Cerebellar cortex (tissue), 1 donor: ENCODE measurements around the gene RFTN2.
"Not testable (repeated sequence)": the region's sequence is repeated elsewhere in the genome, so short reads cannot be mapped to it uniquely, and the experiment has no call there.

Source experiments
- DNase-seq: peaks from one replicate; pipeline ENCODE4 v3.0.0-alpha.2; 2015; ENCODE audit warnings: low spot score

The RFTN2 gene

GRCh38 chr2:197675246-197675645 is at the start of gene RFTN2:
Gene RFTN2 (minus strand): TSS chr2:197675587. CDS start chr2:197675458, 129 bp downstream.
- no peak for DNase-seq

- DNase-seq, result no peak
Observed at GRCh38 chr2:197717863-197718262, 42.5 kb upstream of the RFTN2 start.

- DNase-seq, result no peak
Observed at GRCh38 chr2:197713271-197713670, 37.9 kb upstream of the RFTN2 start.

- no peak for DNase-seq
Observed at GRCh38 chr2:197711578-197711977, 36.2 kb upstream of the RFTN2 start.

GRCh38 chr2:197710424-197711042 is 35.1 kb upstream of the RFTN2 start:
- no peak for DNase-seq

GRCh38 chr2:197709140-197709539 is 33.8 kb upstream of the RFTN2 start:
- not testable (repeated sequence) for DNase-seq

GRCh38 chr2:197708331-197708730 is 32.9 kb upstream of the RFTN2 start:
- no peak for DNase-seq

- peak; percentile 74 for DNase-seq
Observed at GRCh38 chr2:197707316-197708213, 32.2 kb upstream of the RFTN2 start.

GRCh38 chr2:197706839-197707207 is 31.4 kb upstream of the RFTN2 start:
- peak; percentile 13 for DNase-seq

GRCh38 chr2:197705912-197706838 is 30.8 kb upstream of the RFTN2 start:
- DNase-seq, result peak; percentile 19

- peak; percentile 88 for DNase-seq
Observed at GRCh38 chr2:197705121-197705911, 29.9 kb upstream of the RFTN2 start, which contains the start of gene MARS2. Gene MARS2 (plus strand): TSS chr2:197705369. CDS start chr2:197705406, 37 bp downstream.

- DNase-seq, result no peak
Observed at GRCh38 chr2:197704434-197705120, 29.2 kb upstream of the RFTN2 start.

- DNase-seq, result no peak
Observed at GRCh38 chr2:197700960-197701359, 25.6 kb upstream of the RFTN2 start.

GRCh38 chr2:197699724-197700123 is 24.3 kb upstream of the RFTN2 start:
- not testable (repeated sequence) for DNase-seq

GRCh38 chr2:197696571-197696970 is 21.2 kb upstream of the RFTN2 start:
- not testable (repeated sequence) for DNase-seq

- DNase-seq, result not testable (repeated sequence)
Observed at GRCh38 chr2:197695971-197696370, 20.6 kb upstream of the RFTN2 start.

- not testable (repeated sequence) for DNase-seq
Observed at GRCh38 chr2:197695206-197695605, 19.8 kb upstream of the RFTN2 start.

- DNase-seq, result no peak
Observed at GRCh38 chr2:197677483-197677882, 2.1 kb upstream of the RFTN2 start.

- no peak for DNase-seq
Observed at GRCh38 chr2:197677056-197677455, 1.7 kb upstream of the RFTN2 start.

GRCh38 chr2:197675711-197676188 is 363 bp upstream of the RFTN2 start:
- DNase-seq, result peak; percentile 5
